OCI-LY1 (cell line): Measurements from ENCODE around the gene KAT6B.

Experiments
- H2AFZ ChIP-seq: fragments of 200-600 bp; sonication (generic), shearing (Covaris generic); 2 replicates; pipeline ENCODE4 v1.6.0; 2014; ENCODE audit warnings: antibody characterized with exemption, mild to moderate bottlenecking, low read length
- H3F3A ChIP-seq: fragments of 200-600 bp; sonication (generic), shearing (Covaris generic); 2 replicates; pipeline ENCODE4 v1.6.0; 2014; ENCODE audit warnings: mild to moderate bottlenecking, antibody characterized with exemption, low read length, moderate library complexity; ENCODE audit not compliant: insufficient read depth
- H3K27ac ChIP-seq: fragments of 200-600 bp; sonication (generic); 2 replicates; pipeline ENCODE4 v1.5.1; 2014; ENCODE audit warnings: low read length, mixed run types, mild to moderate bottlenecking, low read depth; ENCODE audit not compliant: poor library complexity, severe bottlenecking
- H3K27me3 ChIP-seq: fragments of 200-600 bp; sonication (generic); 2 replicates; pipeline ENCODE4 v1.6.0; 2014; ENCODE audit warnings: antibody characterized with exemption, mild to moderate bottlenecking, low read length, moderate library complexity; ENCODE audit not compliant: insufficient read depth
- H3K36me3 ChIP-seq: fragments of 200-600 bp; sonication (generic); 2 replicates; pipeline ENCODE4 v1.6.1; 2014; ENCODE audit warnings: mild to moderate bottlenecking, antibody characterized with exemption, low read length, moderate library complexity, mixed read lengths; ENCODE audit not compliant: insufficient read depth
- H3K4me1 ChIP-seq: fragments of 200-600 bp; sonication (generic); 2 replicates; pipeline ENCODE4 v1.5.1; 2014; ENCODE audit warnings: mild to moderate bottlenecking, low read length, moderate library complexity; ENCODE audit not compliant: insufficient read depth, severe bottlenecking
- H3K4me2 ChIP-seq: fragments of 200-600 bp; sonication (generic), shearing (Covaris generic); 2 replicates; pipeline ENCODE4 v1.6.1; 2014; ENCODE audit warnings: low read length
- H3K4me3 ChIP-seq: fragments of 200-600 bp; sonication (generic); 2 replicates; pipeline ENCODE4 v1.5.1; 2014; ENCODE audit warnings: low read length, low read depth, mild to moderate bottlenecking, mixed read lengths; ENCODE audit not compliant: poor library complexity, severe bottlenecking
- H3K79me2 ChIP-seq: fragments of 200-600 bp; shearing (Covaris generic); 2 replicates; pipeline ENCODE4 v1.6.1; 2016; ENCODE audit warnings: mixed run types, low read length, mixed read lengths; ENCODE audit not compliant: insufficient read depth
- H3K9ac ChIP-seq: fragments of 200-600 bp; sonication (generic), shearing (Covaris generic); 2 replicates; pipeline ENCODE4 v1.6.1; 2014; ENCODE audit warnings: mild to moderate bottlenecking, low read length, mixed read lengths
- H3K9me2 ChIP-seq: fragments of 200-600 bp; sonication (generic), shearing (Covaris generic); 2 replicates; pipeline ENCODE4 v1.6.1; 2014; ENCODE audit warnings: low read depth, mild to moderate bottlenecking, low read length, mixed read lengths
- H3K9me3 ChIP-seq: fragments of 200-600 bp; shearing (Covaris generic); 2 replicates; pipeline ENCODE4 v1.6.1; 2014; ENCODE audit warnings: low read length, mixed read lengths
- H4K20me1 ChIP-seq: fragments of 200-600 bp; sonication (generic), shearing (Covaris generic); 2 replicates; pipeline ENCODE4 v1.6.0; 2016; ENCODE audit warnings: mild to moderate bottlenecking, low read length; ENCODE audit not compliant: insufficient read depth
- CTCF ChIP-seq: fragments of 200-600 bp; sonication (generic), shearing (Covaris generic); IDR thresholded peaks from 2 replicates; pipeline ENCODE4 v1.5.1; 2017; ENCODE audit warnings: mild to moderate bottlenecking, antibody characterized with exemption, low read length, moderate library complexity, mixed read lengths
- EZH2 ChIP-seq: fragments of 200-600 bp; sonication (generic), shearing (Covaris generic); IDR thresholded peaks from 2 replicates; pipeline ENCODE4 v1.8.0; 2017; ENCODE audit warnings: borderline replicate concordance, mixed run types, mild to moderate bottlenecking, antibody characterized with exemption, low read length, moderate library complexity, mixed read lengths

The KAT6B gene

DNA sequence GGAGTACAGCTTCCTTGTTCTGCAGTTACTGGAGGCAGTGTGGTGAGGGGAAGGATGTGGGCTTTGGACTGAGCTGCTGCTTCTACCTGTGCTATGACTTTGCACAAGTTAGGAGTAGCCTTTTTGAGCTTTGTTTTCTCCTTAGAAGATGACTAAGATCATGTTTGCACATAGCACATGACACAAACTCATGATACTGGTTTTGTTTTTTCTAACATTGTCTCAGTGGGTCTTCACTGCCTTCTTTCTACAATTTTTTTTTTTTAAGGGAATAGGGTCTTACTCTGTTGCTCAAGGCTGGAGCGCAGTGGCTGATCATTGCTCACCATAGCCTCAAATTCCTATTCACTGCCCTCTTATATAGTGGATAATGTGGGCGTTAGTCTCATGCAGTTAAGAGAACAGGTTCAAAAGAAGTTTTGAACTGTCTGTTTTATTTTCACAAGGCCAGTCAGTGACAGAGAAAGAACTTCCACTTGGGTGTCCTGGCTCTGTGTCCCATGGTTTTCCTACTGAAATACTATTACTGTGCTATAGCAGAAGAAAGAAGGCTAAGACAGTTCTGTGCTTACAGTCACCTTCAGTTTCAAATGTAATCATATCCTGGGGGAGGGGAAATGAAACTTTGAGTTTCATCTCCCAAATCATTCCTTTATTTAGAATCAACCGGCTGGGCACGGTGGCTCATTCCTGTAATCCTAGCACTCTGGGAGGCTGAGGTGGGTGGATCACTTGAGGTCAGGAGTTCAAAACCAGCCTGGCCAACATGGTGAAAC is 72.0 kb downstream of the KAT6B start:
- H3K9ac ChIP-seq = no peak overlapping the region
- peaks cover 46% of the 10 kb centered on the region for H3K4me1 ChIP-seq
- H3K9me3 ChIP-seq = no peaks in the 10 kb centered on the region
- H3K27ac ChIP-seq = peak overlapping the region; percentile 1
- H3K4me3 ChIP-seq = no peak overlapping the region
- no peaks in the 10 kb centered on the region for H3K36me3 ChIP-seq
- H3K79me2 ChIP-seq = peaks cover 33% of the 10 kb centered on the region
- no peaks in the 10 kb centered on the region for H3F3A ChIP-seq
- TF ChIP-seq EZH2 (no peak), CTCF (no peak)
- H3K4me2 ChIP-seq = peak overlapping the region; percentile 28; the same call in 1 of the 2 replicates
- H2AFZ ChIP-seq = no peak overlapping the region
- H3K9me2 ChIP-seq = no peaks in the 10 kb centered on the region
- H4K20me1 ChIP-seq = no peaks in the 10 kb centered on the region
- H3K27me3 ChIP-seq = no peaks in the 10 kb centered on the region

- H3K9me3 ChIP-seq = no peaks in the 10 kb centered on the region
- no peaks in the 10 kb centered on the region for H3F3A ChIP-seq
- H4K20me1 ChIP-seq = no peaks in the 10 kb centered on the region
- no peaks in the 10 kb centered on the region for H3K9me2 ChIP-seq
- H3K4me3 ChIP-seq = no peak overlapping the region
- TF ChIP-seq EZH2 (no peak), CTCF (no peak)
- no peaks in the 10 kb centered on the region for H3K27me3 ChIP-seq
- peaks cover 35% of the 10 kb centered on the region for H3K79me2 ChIP-seq
- no peaks in the 10 kb centered on the region for H3K36me3 ChIP-seq
- H3K4me1 ChIP-seq = peaks cover 46% of the 10 kb centered on the region
- peak overlapping the region; percentile 26; the same call in 1 of the 2 replicates for H3K4me2 ChIP-seq
- H3K27ac ChIP-seq = peak overlapping the region; percentile 54
- no peak overlapping the region for H2AFZ ChIP-seq
- H3K9ac ChIP-seq = no peak overlapping the region
These were observed 73.9 kb downstream of the KAT6B start for GRCh38 chr10:74900297-74900696.

DNA sequence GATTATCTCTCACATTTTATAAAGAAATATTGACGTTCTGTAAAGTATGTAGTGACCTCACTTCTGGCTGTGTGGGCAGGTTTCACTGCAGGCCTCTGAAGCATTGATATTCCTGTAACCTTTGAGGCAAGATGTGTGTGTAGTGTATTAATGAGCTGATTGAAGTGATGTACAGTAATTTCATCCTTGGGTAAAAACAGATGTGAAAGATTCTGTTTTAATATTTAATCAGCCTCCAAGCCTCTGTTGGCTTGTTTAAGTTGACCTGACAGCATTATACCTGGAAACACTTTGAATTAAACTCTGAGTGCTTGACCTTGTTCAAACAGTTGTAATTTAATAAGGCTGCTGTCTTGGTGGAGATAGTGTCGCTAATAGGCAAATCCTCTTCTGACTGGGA is 74.9 kb downstream of the KAT6B start:
- no peak overlapping the region for H3K9ac ChIP-seq
- no peak overlapping the region for H3K4me2 ChIP-seq
- no peaks in the 10 kb centered on the region for H3K36me3 ChIP-seq
- H3K4me3 ChIP-seq = no peak overlapping the region
- no peaks in the 10 kb centered on the region for H4K20me1 ChIP-seq
- peaks cover 35% of the 10 kb centered on the region for H3K79me2 ChIP-seq
- peak overlapping the region; percentile 20 for H3K27ac ChIP-seq
- TF ChIP-seq CTCF (no peak), EZH2 (no peak)
- no peaks in the 10 kb centered on the region for H3K9me2 ChIP-seq
- H3K4me1 ChIP-seq = peaks cover 46% of the 10 kb centered on the region
- H3F3A ChIP-seq = no peaks in the 10 kb centered on the region
- no peak overlapping the region for H2AFZ ChIP-seq
- H3K27me3 ChIP-seq = no peaks in the 10 kb centered on the region
- H3K9me3 ChIP-seq = no peaks in the 10 kb centered on the region
